ENCODE results near the gene BMAL1. TPM values are rescaled to one million over a fixed set of nuclear protein-coding genes. Genes with fewer than 3 reads are reported as not detected.

The BMAL1 gene
- total RNA-seq, 1 experiment from 2014 or later = 8.3 TPM

DNA sequence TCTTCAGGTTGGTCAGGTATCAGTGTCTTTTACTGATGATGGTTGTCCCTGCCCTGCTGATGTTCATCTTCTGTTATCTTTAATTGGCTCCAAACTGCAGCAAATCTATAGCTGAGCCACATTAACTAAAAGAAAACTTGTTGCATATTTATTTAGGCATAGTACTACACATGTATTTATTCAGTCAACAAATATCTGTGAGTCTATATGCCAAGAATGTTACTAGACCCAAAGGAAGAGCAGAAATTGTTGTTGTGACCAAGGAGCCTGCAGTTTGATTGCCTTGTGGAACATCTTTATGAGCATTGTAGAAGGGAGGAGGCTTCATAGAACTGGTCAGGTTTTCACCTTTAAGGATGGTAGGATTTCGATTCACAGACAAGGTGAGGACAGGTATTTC, 10.1 kb downstream of the BMAL1 start:
- DNase-seq (ENCODE audit: low spot score) (no peak), ATAC-seq (no peak)
- TF ChIP-seq, protein P1, sequence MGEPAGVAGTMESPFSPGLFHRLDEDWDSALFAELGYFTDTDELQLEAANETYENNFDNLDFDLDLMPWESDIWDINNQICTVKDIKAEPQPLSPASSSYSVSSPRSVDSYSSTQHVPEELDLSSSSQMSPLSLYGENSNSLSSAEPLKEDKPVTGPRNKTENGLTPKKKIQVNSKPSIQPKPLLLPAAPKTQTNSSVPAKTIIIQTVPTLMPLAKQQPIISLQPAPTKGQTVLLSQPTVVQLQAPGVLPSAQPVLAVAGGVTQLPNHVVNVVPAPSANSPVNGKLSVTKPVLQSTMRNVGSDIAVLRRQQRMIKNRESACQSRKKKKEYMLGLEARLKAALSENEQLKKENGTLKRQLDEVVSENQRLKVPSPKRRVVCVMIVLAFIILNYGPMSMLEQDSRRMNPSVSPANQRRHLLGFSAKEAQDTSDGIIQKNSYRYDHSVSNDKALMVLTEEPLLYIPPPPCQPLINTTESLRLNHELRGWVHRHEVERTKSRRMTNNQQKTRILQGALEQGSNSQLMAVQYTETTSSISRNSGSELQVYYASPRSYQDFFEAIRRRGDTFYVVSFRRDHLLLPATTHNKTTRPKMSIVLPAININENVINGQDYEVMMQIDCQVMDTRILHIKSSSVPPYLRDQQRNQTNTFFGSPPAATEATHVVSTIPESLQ (CRISPR knock-in tag; IDR thresholded peaks at IDR 0.05) = no peak
- no peak for TF ChIP-seq TCF7 (CRISPR knock-in tag; IDR thresholded peaks at IDR 0.05; ENCODE audit: low read depth)
- TF ChIP-seq, protein P2, sequence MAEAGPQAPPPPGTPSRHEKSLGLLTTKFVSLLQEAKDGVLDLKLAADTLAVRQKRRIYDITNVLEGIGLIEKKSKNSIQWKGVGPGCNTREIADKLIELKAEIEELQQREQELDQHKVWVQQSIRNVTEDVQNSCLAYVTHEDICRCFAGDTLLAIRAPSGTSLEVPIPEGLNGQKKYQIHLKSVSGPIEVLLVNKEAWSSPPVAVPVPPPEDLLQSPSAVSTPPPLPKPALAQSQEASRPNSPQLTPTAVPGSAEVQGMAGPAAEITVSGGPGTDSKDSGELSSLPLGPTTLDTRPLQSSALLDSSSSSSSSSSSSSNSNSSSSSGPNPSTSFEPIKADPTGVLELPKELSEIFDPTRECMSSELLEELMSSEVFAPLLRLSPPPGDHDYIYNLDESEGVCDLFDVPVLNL (CRISPR knock-in tag; IDR thresholded peaks at IDR 0.05; ENCODE audit: borderline replicate concordance, low read depth) = no peak
- TF ChIP-seq, protein P3, sequence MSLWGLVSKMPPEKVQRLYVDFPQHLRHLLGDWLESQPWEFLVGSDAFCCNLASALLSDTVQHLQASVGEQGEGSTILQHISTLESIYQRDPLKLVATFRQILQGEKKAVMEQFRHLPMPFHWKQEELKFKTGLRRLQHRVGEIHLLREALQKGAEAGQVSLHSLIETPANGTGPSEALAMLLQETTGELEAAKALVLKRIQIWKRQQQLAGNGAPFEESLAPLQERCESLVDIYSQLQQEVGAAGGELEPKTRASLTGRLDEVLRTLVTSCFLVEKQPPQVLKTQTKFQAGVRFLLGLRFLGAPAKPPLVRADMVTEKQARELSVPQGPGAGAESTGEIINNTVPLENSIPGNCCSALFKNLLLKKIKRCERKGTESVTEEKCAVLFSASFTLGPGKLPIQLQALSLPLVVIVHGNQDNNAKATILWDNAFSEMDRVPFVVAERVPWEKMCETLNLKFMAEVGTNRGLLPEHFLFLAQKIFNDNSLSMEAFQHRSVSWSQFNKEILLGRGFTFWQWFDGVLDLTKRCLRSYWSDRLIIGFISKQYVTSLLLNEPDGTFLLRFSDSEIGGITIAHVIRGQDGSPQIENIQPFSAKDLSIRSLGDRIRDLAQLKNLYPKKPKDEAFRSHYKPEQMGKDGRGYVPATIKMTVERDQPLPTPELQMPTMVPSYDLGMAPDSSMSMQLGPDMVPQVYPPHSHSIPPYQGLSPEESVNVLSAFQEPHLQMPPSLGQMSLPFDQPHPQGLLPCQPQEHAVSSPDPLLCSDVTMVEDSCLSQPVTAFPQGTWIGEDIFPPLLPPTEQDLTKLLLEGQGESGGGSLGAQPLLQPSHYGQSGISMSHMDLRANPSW (CRISPR knock-in tag; conservative IDR thresholded peaks at IDR 0.05; ENCODE audit: low read depth) = no peak
- TF ChIP-seq ETV6 (CRISPR knock-in tag; IDR thresholded peaks at IDR 0.05) = no peak
- no peak for TF ChIP-seq ZNF671 (CRISPR knock-in tag; IDR thresholded peaks at IDR 0.05)
- no peak for TF ChIP-seq GTF2I (CRISPR knock-in tag; conservative IDR thresholded peaks at IDR 0.05)
- TF ChIP-seq NFYB (CRISPR knock-in tag; conservative IDR thresholded peaks at IDR 0.05; ENCODE audit: low read depth) = no peak
- TF ChIP-seq TP53 (CRISPR knock-in tag; IDR thresholded peaks at IDR 0.05) = no peak
- TF ChIP-seq, protein P4, sequence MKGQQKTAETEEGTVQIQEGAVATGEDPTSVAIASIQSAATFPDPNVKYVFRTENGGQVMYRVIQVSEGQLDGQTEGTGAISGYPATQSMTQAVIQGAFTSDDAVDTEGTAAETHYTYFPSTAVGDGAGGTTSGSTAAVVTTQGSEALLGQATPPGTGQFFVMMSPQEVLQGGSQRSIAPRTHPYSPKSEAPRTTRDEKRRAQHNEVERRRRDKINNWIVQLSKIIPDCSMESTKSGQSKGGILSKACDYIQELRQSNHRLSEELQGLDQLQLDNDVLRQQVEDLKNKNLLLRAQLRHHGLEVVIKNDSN (CRISPR knock-in tag; IDR thresholded peaks at IDR 0.05) = no peak
- TF ChIP-seq FOXK1 (CRISPR knock-in tag; IDR thresholded peaks at IDR 0.05) = no peak
- no peak for TF ChIP-seq ATF1 (CRISPR knock-in tag; IDR thresholded peaks at IDR 0.05)
- no peak for TF ChIP-seq HMGA2 (CRISPR knock-in tag; IDR thresholded peaks at IDR 0.05)
- no peaks in the 10 kb centered on the region for H3K36me3 Mint-ChIP-seq
- H3K27me3 Mint-ChIP-seq (ENCODE audit: low read depth) = no peaks in the 10 kb centered on the region
- ChIA-PET POLR2A (no interaction called here), CTCF (interaction anchor here (0.9 kb wide), 1 partner anchor 77 kb away, joined by 3 read pairs; no protein-coding TSS in a partner anchor)
- H3K4me1 Mint-ChIP-seq = peaks cover 23% of the 10 kb centered on the region
- no peaks in the 10 kb centered on the region for H3K9me3 Mint-ChIP-seq
- H3K27ac Mint-ChIP-seq = no peak overlapping the region
- no peak overlapping the region for H3K4me3 Mint-ChIP-seq

DNA sequence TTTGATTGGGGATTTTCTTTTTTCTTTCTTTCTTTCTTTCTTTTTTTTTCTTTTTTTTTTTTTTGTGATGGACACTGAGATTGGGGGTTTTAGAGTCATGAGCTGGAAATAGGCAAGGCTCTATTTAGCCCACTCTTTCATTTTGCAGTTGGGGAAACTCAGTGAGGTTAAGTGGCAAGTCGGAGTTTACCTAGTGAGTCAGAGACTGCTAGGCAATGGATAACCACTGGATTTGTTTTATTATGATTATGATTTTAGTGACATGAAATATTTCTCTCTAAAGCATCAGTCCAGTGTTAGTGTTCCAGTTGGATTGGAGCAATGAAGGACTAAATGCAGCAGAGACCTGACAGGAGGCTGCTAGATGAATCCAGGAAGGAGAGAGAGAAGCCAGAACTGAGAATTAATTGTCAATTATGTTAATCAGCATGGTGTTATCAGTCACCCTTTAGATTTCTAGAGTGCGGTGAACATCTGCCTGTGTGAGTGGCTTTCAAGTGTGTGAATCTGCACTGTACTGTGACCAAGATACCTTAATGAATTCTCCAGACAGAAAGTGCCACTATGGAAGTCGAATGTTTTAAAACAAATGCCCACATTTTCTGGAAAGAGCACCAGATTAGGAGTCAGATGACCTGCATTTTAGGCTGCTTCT, 10.9 kb downstream of the BMAL1 start:
- CTCF ChIA-PET = interaction anchor here (0.5 kb wide), 1 partner anchor 129 kb away, joined by 3 read pairs; no protein-coding TSS in a partner anchor
- POLR2A ChIA-PET = interaction anchor here (0.6 kb wide), 1 partner anchor 20 kb away, joined by 3 read pairs; no protein-coding TSS in a partner anchor
- TF ChIP-seq MXD4 (CRISPR knock-in tag; IDR thresholded peaks at IDR 0.05; ENCODE audit: borderline replicate concordance) (no peak), NFYB (CRISPR knock-in tag; conservative IDR thresholded peaks at IDR 0.05; ENCODE audit: low read depth) (no peak), TEAD4 (CRISPR knock-in tag; IDR thresholded peaks at IDR 0.05) (no peak), ZNF138 (CRISPR knock-in tag; conservative IDR thresholded peaks at IDR 0.05) (no peak), ELF4 (CRISPR knock-in tag; IDR thresholded peaks at IDR 0.05; ENCODE audit: low read depth) (no peak), JUN (CRISPR knock-in tag; IDR thresholded peaks at IDR 0.05) (no peak), ZNF423 (CRISPR knock-in tag; IDR thresholded peaks at IDR 0.05) (no peak)
- TF ChIP-seq, protein P5, sequence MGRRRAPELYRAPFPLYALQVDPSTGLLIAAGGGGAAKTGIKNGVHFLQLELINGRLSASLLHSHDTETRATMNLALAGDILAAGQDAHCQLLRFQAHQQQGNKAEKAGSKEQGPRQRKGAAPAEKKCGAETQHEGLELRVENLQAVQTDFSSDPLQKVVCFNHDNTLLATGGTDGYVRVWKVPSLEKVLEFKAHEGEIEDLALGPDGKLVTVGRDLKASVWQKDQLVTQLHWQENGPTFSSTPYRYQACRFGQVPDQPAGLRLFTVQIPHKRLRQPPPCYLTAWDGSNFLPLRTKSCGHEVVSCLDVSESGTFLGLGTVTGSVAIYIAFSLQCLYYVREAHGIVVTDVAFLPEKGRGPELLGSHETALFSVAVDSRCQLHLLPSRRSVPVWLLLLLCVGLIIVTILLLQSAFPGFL (CRISPR knock-in tag; IDR thresholded peaks at IDR 0.05; ENCODE audit: borderline replicate concordance) = no peak
- TF ChIP-seq, protein P6, sequence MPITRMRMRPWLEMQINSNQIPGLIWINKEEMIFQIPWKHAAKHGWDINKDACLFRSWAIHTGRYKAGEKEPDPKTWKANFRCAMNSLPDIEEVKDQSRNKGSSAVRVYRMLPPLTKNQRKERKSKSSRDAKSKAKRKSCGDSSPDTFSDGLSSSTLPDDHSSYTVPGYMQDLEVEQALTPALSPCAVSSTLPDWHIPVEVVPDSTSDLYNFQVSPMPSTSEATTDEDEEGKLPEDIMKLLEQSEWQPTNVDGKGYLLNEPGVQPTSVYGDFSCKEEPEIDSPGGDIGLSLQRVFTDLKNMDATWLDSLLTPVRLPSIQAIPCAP (CRISPR knock-in tag; IDR thresholded peaks at IDR 0.05) = no peak
- TF ChIP-seq, protein P7, sequence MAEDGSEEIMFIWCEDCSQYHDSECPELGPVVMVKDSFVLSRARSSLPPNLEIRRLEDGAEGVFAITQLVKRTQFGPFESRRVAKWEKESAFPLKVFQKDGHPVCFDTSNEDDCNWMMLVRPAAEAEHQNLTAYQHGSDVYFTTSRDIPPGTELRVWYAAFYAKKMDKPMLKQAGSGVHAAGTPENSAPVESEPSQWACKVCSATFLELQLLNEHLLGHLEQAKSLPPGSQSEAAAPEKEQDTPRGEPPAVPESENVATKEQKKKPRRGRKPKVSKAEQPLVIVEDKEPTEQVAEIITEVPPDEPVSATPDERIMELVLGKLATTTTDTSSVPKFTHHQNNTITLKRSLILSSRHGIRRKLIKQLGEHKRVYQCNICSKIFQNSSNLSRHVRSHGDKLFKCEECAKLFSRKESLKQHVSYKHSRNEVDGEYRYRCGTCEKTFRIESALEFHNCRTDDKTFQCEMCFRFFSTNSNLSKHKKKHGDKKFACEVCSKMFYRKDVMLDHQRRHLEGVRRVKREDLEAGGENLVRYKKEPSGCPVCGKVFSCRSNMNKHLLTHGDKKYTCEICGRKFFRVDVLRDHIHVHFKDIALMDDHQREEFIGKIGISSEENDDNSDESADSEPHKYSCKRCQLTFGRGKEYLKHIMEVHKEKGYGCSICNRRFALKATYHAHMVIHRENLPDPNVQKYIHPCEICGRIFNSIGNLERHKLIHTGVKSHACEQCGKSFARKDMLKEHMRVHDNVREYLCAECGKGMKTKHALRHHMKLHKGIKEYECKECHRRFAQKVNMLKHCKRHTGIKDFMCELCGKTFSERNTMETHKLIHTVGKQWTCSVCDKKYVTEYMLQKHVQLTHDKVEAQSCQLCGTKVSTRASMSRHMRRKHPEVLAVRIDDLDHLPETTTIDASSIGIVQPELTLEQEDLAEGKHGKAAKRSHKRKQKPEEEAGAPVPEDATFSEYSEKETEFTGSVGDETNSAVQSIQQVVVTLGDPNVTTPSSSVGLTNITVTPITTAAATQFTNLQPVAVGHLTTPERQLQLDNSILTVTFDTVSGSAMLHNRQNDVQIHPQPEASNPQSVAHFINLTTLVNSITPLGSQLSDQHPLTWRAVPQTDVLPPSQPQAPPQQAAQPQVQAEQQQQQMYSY (CRISPR knock-in tag; IDR thresholded peaks at IDR 0.05) = no peak
- TF ChIP-seq, protein P8, sequence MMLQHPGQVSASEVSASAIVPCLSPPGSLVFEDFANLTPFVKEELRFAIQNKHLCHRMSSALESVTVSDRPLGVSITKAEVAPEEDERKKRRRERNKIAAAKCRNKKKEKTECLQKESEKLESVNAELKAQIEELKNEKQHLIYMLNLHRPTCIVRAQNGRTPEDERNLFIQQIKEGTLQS (CRISPR knock-in tag; conservative IDR thresholded peaks at IDR 0.05) = no peak

More for the DNA sequence above, 10.9 kb downstream of the BMAL1 start:
- H3K36me3 Mint-ChIP-seq = no peaks in the 10 kb centered on the region
- no peaks in the 10 kb centered on the region for H3K27me3 Mint-ChIP-seq (ENCODE audit: low read depth)
- H3K9me3 Mint-ChIP-seq = no peaks in the 10 kb centered on the region
- ATAC-seq (no peak), DNase-seq (ENCODE audit: low spot score) (no peak)
- H3K27ac Mint-ChIP-seq = no peak overlapping the region
- no peak overlapping the region for H3K4me3 Mint-ChIP-seq
- peaks cover 18% of the 10 kb centered on the region for H3K4me1 Mint-ChIP-seq

All from WTC11 (cell line).